Kidney glomerular epithelial cell (primary cell): ENCODE measurements around the gene SCAPER.

Experiments
- DNase-seq: peaks from one replicate; lab custom pipeline; 2025; lab: John Stamatoyannopoulos, UW

Gene SCAPER

GRCh38 chr15:76905013-76905839, at the start of gene SCAPER:
Gene SCAPER, minus strand, starts transcription at chr15:76905340. Its CDS starts 21,523 bp downstream, at chr15:76883817.
- peak; percentile 74 for DNase-seq

GRCh38 chr15:76954744-76955143, 49.6 kb upstream of the SCAPER start:
- DNase-seq = no peak

GRCh38 chr15:76953913-76954312, 48.8 kb upstream of the SCAPER start:
- DNase-seq = no peak

GRCh38 chr15:76951220-76951619, 46.1 kb upstream of the SCAPER start:
- no peak for DNase-seq

- no peak for DNase-seq
Observed at GRCh38 chr15:76947454-76947853, 42.3 kb upstream of the SCAPER start.

GRCh38 chr15:76945494-76946093, 40.5 kb upstream of the SCAPER start:
- DNase-seq = no peak

- DNase-seq = no peak
Observed at GRCh38 chr15:76942331-76942730, 37.2 kb upstream of the SCAPER start.

GRCh38 chr15:76941636-76942035, 36.5 kb upstream of the SCAPER start:
- DNase-seq = no peak

GRCh38 chr15:76939715-76940114, 34.6 kb upstream of the SCAPER start:
- DNase-seq = peak; percentile 19

- DNase-seq = no peak
Observed at GRCh38 chr15:76938752-76939151, 33.6 kb upstream of the SCAPER start.

GRCh38 chr15:76936671-76937070, 31.5 kb upstream of the SCAPER start:
- no peak for DNase-seq

- peak; percentile 83 for DNase-seq
Observed at GRCh38 chr15:76935620-76936019, 30.5 kb upstream of the SCAPER start.

GRCh38 chr15:76932135-76932966, 27.2 kb upstream of the SCAPER start:
- DNase-seq = no peak

GRCh38 chr15:76931397-76932134, 26.4 kb upstream of the SCAPER start, which contains the start of gene RCN2:
Gene RCN2, plus strand, starts transcription at chr15:76931749. Its CDS starts 93 bp downstream, at chr15:76931842.
- DNase-seq = peak; percentile 86

- DNase-seq = no peak
Observed at GRCh38 chr15:76930831-76931396, 25.8 kb upstream of the SCAPER start.

- DNase-seq = no peak
Observed at GRCh38 chr15:76929011-76929760, 24.0 kb upstream of the SCAPER start.

GRCh38 chr15:76928201-76928600, 23.1 kb upstream of the SCAPER start:
- DNase-seq = no peak

- no peak for DNase-seq
Observed at GRCh38 chr15:76916369-76916768, 11.2 kb upstream of the SCAPER start.

GRCh38 chr15:76913737-76914136, 8.6 kb upstream of the SCAPER start:
- DNase-seq = no peak

GRCh38 chr15:76912430-76912829, 7.3 kb upstream of the SCAPER start:
- DNase-seq = no peak

- no peak for DNase-seq
Observed at GRCh38 chr15:76905855-76906254, 715 bp upstream of the SCAPER start.
